A172 (cell line): Measurements from ENCODE around the gene BNC2. TPM values are rescaled to one million over a fixed set of nuclear protein-coding genes. Genes with fewer than 3 reads are reported as not detected.

ENCODE experiments used
- DNase-seq: peaks from one replicate; pipeline ENCODE4 v3.0.0-alpha.2; 2015; ENCODE audit warnings: low spot score
- total RNA-seq: library from RNA; depleted of rRNA; stranded (reverse); fragments of >200 nt; shearing (Covaris generic); gene quantifications from 2 replicates; pipeline ENCODE4 v1.2.3, GENCODE V29; 2014

Gene BNC2
- total RNA-seq, 1 experiment from 2014 or later, result 9.9 TPM

GRCh38 chr9:16869882-16870595 lies 431 bp downstream of the BNC2 start:
- DNase-seq, result no peak

GRCh38 chr9:16869131-16869881 lies 1.2 kb downstream of the BNC2 start:
- DNase-seq, result no peak

DNA sequence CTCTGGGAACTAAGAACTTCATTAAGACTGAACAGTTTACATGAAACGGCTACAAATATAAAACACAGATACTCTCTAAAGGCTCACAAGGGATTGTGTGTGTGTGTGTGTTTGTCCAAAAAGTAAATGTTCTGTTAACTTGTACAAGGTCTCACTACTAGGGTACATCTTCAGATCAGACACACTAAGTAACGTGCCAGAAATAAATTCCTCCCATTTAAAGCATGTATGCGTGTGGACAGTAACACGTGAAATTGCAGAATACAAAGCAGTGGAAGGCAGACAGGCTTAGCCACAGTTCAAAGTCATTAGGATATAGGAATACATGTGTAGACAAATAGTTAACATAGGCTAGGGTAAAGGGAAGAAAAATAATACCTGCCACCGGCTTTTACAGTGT lies 1.8 kb downstream of the BNC2 start:
- DNase-seq, result no peak

DNA sequence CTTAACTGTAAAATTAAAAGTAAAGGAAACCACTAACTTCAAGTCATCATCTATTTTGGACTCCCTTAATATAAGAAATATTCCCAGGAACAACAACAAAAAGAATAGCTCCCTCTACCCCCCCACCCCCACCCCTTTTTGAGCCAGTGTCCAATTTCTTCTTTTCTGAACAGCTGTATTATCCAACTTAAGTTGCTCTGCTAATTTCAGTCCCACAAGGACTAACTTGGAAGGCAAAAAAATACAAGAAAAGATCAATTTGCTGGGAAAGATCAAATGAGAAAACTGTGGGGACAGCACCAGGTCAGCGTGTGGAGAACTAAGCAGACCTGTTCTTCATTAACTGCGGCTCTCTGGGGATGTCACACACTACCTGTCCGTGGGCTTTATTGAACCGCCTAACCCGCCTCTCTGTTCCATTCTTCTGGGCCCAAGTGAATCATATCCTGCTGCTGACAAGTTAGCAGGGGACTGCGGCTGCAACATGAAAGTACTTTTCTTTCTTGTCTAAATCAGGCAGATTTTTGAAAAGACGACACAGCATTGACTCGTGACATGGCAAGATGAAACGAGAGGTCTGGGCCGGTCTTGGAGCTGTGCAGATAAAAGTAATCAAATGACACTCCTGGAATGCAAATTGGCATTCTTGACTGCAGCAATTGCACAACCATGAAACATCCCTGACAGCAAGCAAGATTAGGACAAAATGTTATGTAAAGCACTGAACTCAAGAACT lies 2.7 kb downstream of the BNC2 start:
- no peak for DNase-seq

DNA sequence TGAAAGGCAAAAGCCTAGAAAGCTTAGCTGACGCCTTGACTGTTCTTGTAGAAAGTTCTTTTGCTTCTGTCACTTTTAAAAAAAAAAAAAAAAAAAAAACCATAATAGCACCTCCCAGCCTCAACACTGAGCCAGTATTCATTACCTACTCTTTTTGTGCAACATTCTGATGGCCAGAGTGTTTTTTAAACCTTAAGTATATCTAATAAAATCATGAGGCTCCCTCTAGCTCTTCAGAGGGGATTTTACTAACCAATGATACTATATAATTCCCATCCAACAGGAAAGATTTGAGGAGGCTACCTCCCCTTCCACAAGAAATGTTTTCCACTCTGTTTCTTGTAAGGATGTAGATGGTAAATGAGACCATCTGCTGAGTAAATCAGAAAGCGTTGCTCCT lies 3.9 kb downstream of the BNC2 start:
- DNase-seq, result no peak

- DNase-seq, result no peak
These were observed 5.6 kb downstream of the BNC2 start for GRCh38 chr9:16864649-16865434.

- no peak for DNase-seq
These were observed 22.3 kb downstream of the BNC2 start for GRCh38 chr9:16848179-16848578.

GRCh38 chr9:16846986-16847385 lies 23.5 kb downstream of the BNC2 start:
- no peak for DNase-seq

DNA sequence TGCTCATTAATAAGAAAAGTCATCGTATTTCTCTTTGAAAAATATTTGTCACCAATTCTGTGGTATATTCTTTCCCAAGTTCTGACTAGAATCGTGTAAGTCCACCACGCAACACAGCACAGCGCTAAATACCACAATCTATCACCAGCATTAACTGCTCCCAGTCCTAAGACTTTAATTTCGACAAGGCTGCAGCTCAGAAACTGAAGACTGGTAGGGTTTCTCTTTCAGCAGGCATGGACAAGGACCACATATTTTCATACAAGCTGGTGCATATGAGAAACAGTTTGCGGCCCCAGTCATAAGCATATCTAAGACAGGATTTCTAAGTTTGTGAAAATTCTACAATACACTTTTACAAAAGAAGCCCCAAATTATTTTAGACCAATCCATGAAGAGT lies 24.1 kb downstream of the BNC2 start:
- no peak for DNase-seq

- DNase-seq, result no peak
These were observed 35.7 kb downstream of the BNC2 start for GRCh38 chr9:16834817-16835216.

DNA sequence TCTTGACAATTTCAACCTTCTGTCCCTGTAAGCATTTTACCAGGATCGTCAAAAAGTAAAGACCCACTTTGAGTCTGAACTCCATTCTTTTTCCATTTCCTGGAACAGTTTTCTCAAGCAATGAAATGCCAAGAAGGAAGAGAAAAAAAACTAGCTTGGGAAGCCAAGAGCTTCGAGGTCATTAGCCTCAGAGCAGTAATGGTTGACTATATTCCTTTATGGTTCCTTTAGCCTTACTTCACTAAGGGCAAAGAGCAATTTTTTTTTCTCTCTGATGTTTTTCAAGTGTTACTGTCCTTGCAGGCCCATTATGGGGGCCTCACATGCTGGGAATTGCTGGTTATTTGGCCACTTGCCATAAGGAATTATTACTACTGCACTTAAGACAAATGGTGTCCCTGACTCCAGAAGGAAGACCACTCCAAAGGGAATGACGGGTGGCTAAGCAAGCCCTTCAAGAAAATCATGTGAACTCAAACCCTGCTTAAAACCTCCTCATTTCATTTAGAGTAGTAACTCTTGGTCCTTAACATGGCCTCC lies 37.1 kb downstream of the BNC2 start:
- DNase-seq, result no peak

DNA sequence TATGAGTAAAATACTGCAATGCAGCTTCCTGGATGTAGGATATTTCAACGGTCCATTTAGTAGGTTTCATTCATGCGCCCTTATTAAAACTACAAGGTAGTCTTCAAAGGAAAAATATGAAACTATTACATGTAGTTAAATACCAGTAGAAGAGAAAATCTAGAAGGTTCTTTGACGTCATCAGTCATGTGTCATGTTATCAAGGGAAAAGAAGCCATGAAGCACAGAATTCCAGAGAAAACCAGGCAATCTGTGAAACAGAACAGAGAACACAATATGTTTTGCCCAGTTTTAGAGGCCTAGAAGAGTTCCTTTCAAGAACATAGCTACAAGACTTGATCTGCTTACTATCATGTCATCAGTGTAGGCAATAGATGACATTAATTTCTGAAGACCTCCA lies 38.4 kb downstream of the BNC2 start:
- DNase-seq, result no peak

DNA sequence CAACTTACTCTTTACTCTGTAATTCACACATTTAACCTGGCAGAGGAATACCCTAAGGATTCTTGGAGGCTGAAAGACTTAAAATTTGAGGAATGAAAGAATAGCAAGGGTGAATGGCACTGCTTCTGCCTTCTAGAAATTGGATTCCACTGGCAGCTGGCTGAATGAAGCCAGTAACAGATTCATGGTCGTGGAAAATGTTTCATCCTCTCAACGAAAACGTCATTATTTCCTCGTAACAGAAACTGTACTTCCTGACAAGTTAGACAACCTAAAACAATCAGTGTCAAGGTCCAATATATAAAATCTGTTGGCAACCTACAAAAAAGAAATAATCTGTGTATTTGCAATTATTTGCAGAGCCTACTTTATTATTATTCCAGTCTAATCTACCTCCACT lies 39.7 kb downstream of the BNC2 start:
- DNase-seq, result no peak

DNA sequence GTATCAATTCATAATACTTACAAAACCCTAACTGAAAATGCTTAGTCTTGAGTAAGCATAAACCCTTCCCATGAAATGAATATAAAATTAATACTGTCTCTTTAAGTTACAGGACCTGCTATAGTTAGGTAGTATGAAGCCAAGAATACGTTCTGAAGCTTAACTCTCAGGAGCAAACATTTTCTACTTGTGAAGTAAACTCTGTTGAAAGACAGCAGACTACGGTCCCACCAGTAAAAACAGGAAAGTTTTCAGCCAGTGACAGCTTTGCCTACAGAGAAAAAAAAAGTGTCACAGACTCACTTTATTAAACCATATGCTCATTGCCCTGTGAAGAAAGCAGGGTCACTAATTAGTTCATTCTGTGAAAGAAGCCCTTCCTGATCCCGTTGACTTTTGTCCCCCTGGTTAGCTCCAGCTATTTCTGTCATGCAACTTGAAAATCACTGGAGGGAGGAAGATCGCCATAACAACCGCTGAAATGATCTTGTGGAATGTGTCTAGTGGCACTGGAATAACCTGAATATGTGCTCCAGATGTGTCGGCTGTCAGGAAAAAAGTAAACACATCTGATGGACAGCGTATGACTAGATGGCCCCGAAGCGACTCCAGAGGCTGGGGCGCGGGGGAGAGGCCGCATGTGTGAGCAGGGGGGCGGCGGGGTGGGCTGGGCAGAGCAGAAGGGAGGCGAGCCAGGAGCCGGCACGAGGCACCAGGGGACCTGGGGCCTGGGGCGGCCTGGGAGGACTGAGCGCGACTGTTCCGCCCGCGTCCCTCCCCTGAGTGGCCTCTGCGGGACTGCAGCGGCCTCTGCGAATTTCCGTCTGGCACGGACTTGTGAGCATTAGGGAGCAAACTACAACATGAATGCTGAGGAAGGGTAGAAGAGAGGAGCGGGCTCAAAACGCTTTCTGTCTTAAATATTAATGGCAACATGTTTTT lies 41.9 kb downstream of the BNC2 start:
- DNase-seq, result peak; percentile 11

DNA sequence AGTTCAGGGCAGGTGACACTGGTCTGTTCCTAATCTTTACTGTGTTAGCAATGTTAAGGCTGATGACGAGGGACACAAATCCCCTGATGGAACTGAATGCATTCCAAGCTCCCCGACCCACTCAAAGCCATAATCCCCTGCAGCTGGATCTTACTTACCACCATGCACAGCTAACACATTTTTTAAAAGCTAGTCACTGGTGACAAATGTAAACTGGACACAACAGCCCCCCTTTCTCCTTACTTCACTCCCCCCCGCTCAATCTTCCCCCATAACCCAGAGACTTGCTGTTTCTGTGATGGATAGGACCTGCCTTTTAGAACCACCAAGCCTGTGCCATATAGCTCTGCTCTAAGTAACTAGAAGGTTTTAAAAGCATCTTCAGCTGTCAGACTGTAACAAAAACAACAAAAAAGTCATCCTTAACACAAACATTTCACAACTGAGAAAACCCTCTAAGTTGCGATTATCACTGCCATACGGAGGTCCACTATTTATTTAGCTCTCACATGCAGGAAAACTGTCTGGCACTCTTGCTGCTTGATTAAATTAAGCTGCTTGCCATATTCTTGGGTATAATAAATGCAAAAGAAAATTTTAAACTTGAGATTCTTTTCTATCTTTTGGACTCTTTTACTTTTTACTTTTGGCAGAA lies 44.4 kb downstream of the BNC2 start:
- DNase-seq, result peak; percentile 34

GRCh38 chr9:16825331-16825725 lies 45.1 kb downstream of the BNC2 start:
- no peak for DNase-seq

GRCh38 chr9:16824545-16825330 lies 45.7 kb downstream of the BNC2 start:
- DNase-seq, result peak; percentile 1

GRCh38 chr9:16823906-16824305 lies 46.6 kb downstream of the BNC2 start:
- DNase-seq, result no peak

DNA sequence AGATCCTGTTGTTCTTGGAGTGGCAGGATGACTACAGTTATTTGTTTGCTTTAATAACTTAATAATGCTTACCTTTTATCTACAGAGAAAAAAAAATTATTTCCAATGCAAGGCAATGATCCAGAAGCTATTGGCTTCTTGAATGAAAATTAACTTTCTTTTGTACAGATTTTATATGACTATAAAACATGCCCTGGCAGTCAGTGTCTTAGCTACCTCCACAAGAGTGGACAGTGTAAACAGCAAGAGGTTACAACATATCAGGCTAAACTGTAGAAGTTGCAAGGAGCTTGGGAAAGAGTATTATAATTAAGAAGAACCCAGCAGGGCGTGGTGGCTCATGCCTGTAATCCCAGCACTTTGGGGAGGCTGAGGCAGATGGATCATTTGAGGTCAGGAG lies 49.1 kb downstream of the BNC2 start:
- no peak for DNase-seq
